Mesothelial cell of epicardium (in vitro differentiated cells): ENCODE results near the gene OTULIN. TPM values are rescaled to one million over a fixed set of nuclear protein-coding genes. Genes with fewer than 3 reads are reported as not detected.

Experiments used
- DNase-seq, 2 experiments: peaks; one replicate each; pipeline ENCODE4 v3.0.0; 2021; ENCODE audit warnings: low spot score in 2 of 2; ENCODE audit not compliant: unreplicated experiment in 2 of 2
- H3K27ac Mint-ChIP-seq: 2 replicates; pipeline ENCODE4 v1.8.0; 2021; ENCODE audit warnings: mixed read lengths
- H3K27me3 Mint-ChIP-seq: 2 replicates; pipeline ENCODE4 v1.8.0; 2021; ENCODE audit warnings: low read depth, mixed read lengths
- H3K36me3 Mint-ChIP-seq: 2 replicates; pipeline ENCODE4 v1.8.0; 2021; ENCODE audit warnings: mixed read lengths
- H3K4me1 Mint-ChIP-seq: 2 replicates; pipeline ENCODE4 v1.8.0; 2021; ENCODE audit warnings: mixed read lengths
- H3K4me3 Mint-ChIP-seq: 2 replicates; pipeline ENCODE4 v1.8.0; 2021; ENCODE audit warnings: mild to moderate bottlenecking, moderate library complexity, mixed read lengths
- H3K9me3 Mint-ChIP-seq: 2 replicates; pipeline ENCODE4 v1.8.0; 2021; ENCODE audit warnings: mixed read lengths
- CTCF ChIP-seq: fragments of 200-600 bp; sonication (generic); IDR thresholded peaks from one replicate; pipeline ENCODE4 v1.5.0; 2021; ENCODE audit warnings: antibody characterized with exemption; ENCODE audit not compliant: unreplicated experiment
- total RNA-seq: library from RNA; stranded (reverse); gene quantifications from 3 replicates; pipeline ENCODE4 v1.2.1, GENCODE V29; 2021

OTULIN gene
- total RNA-seq, 1 donor from 2014 or later = 27.4 TPM

- Mint-ChIP-seq H3K27ac (no peak overlapping the region), H3K4me3 (no peak overlapping the region), H3K4me1 (peaks cover 39% of the 10 kb centered on the region), H3K27me3 (no peaks in the 10 kb centered on the region), H3K36me3 (no peaks in the 10 kb centered on the region), H3K9me3 (no peaks in the 10 kb centered on the region)
- no peak for TF ChIP-seq CTCF
- DNase-seq = no peak
These were observed 3.3 kb downstream of the OTULIN start for GRCh38 chr5:14667770-14668169.

GRCh38 chr5:14668181-14668591, 3.7 kb downstream of the OTULIN start:
- Mint-ChIP-seq H3K27me3 (no peaks in the 10 kb centered on the region), H3K36me3 (no peaks in the 10 kb centered on the region), H3K4me3 (no peak overlapping the region), H3K27ac (no peak overlapping the region), H3K4me1 (peaks cover 40% of the 10 kb centered on the region), H3K9me3 (no peaks in the 10 kb centered on the region)
- no peak for DNase-seq
- no peak for TF ChIP-seq CTCF

GRCh38 chr5:14669415-14669814, 4.9 kb downstream of the OTULIN start:
- H3K36me3 Mint-ChIP-seq = no peaks in the 10 kb centered on the region
- TF ChIP-seq CTCF = no peak
- H3K4me1 Mint-ChIP-seq = peaks cover 37% of the 10 kb centered on the region
- H3K4me3 Mint-ChIP-seq = no peak overlapping the region
- no peak overlapping the region for H3K27ac Mint-ChIP-seq
- no peaks in the 10 kb centered on the region for H3K9me3 Mint-ChIP-seq
- no peak for DNase-seq
- no peaks in the 10 kb centered on the region for H3K27me3 Mint-ChIP-seq

GRCh38 chr5:14669975-14670374, 5.5 kb downstream of the OTULIN start:
- H3K36me3 Mint-ChIP-seq = no peaks in the 10 kb centered on the region
- no peak overlapping the region for H3K4me3 Mint-ChIP-seq
- TF ChIP-seq CTCF = no peak
- H3K9me3 Mint-ChIP-seq = no peaks in the 10 kb centered on the region
- no peak overlapping the region for H3K27ac Mint-ChIP-seq
- no peak for DNase-seq
- no peaks in the 10 kb centered on the region for H3K27me3 Mint-ChIP-seq
- peaks cover 39% of the 10 kb centered on the region for H3K4me1 Mint-ChIP-seq

GRCh38 chr5:14671414-14671813, 6.9 kb downstream of the OTULIN start:
- peaks cover 35% of the 10 kb centered on the region for H3K4me1 Mint-ChIP-seq

More at GRCh38 chr5:14671414-14671813, 6.9 kb downstream of the OTULIN start:
- no peak overlapping the region for H3K4me3 Mint-ChIP-seq
- H3K36me3 Mint-ChIP-seq = no peaks in the 10 kb centered on the region
- H3K9me3 Mint-ChIP-seq = no peaks in the 10 kb centered on the region
- DNase-seq = no peak
- no peak for TF ChIP-seq CTCF
- H3K27ac Mint-ChIP-seq = no peak overlapping the region
- H3K27me3 Mint-ChIP-seq = no peaks in the 10 kb centered on the region
